Activated CD8-positive, alpha-beta memory T cell treated with anti-CD3 and anti-CD28 coated beads, Interleukin-2, amount 50 U/mL, for 1 hour (primary cell): Measurements from ENCODE around the gene SRSF7.

Experiments
- DNase-seq: peaks from one replicate; pipeline ENCODE4 v3.0.0-alpha.2; 2020; ENCODE audit errors: extremely low read depth

The SRSF7 gene

GRCh38 chr2:38701542-38701941 lies 49.6 kb downstream of the SRSF7 start:
- DNase-seq, result no peak

GRCh38 chr2:38700881-38701458 lies 50.2 kb downstream of the SRSF7 start:
- no peak for DNase-seq

- DNase-seq, result no peak
These were observed 50.9 kb downstream of the SRSF7 start for GRCh38 chr2:38700113-38700785.

GRCh38 chr2:38698467-38699003 lies 52.6 kb downstream of the SRSF7 start:
- DNase-seq, result no peak

- no peak for DNase-seq
These were observed 53.9 kb downstream of the SRSF7 start for GRCh38 chr2:38697116-38697840.
